Measurements from ENCODE around the gene PRKG1.

The PRKG1 gene

DNA sequence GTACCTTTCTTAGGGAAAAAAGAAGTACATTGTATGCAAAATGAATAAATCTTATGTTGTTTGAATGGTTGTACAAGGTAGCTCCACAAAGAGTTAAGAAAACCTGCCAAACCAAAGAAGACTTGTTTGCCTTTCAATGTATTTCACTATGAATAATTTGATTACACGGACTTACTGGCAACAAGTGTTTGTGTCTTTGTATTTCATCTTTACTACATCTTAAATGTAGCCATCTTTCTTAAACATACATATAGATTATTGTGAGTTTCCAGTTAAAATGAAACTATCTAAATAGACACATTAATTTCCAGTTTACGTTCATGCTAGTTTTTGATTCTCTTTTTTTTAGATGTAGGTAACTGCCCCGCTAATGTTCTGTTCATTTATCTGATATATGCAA lies 2.8 kb downstream of the PRKG1 start:
- no peak for DNase-seq

DNA sequence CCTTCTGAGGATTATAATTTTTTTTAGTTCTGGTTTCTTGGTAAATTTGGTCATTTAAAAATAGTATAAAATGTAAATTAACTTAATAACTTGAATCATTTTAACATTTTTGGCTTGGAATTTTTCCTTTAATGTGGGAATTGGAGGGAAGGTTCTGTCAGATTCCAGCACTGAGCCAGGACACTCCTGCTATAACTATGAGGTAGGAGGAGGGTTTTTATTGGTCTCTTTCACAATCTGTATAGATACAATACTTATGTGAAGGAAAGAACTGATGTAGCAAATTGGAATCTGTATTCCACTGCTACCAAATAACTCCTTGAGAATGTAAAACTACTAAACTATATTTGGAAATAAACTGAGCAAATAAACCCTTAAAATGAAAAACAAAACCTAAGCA lies 3.2 kb downstream of the PRKG1 start:
- DNase-seq = no peak

DNA sequence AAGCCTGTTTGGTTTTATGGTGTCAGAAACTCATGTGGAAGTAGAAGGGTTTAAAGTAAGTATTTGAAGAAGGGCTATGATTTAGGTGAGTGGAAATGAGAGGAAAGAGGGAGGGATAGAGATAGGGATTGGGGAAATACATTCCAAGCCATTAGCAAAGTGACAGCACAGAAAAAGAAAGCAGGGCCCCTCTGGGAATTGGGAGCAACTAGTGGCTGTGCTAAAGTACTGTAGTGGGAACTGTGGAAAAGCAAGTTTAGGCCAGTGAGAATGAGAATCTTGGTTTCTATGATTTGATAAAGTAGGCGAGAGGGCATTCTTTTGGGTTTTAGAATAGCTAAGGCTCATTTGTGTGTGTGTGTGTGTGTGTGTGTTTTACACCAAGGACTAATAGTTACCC lies 5.0 kb downstream of the PRKG1 start:
- no peak for DNase-seq

DNA sequence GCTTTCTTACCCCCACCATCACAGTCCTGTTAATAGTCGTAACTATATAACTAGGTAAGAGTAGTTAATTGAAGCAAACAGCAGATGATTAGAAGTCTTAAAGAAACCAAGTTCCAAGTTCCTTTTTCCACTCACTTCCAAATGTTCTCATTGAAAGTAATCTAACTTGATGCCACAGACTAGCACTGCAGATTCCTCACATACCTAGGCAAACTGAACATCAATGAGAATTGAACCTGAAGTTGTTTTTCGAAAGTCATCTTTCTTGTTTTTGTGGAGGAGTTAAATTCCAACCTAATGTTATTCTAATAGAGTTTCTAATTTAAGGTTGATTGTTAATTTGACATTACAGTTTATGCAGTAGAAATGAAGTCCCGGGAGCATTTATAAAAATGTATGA lies 5.5 kb downstream of the PRKG1 start:
- no peak for DNase-seq

DNA sequence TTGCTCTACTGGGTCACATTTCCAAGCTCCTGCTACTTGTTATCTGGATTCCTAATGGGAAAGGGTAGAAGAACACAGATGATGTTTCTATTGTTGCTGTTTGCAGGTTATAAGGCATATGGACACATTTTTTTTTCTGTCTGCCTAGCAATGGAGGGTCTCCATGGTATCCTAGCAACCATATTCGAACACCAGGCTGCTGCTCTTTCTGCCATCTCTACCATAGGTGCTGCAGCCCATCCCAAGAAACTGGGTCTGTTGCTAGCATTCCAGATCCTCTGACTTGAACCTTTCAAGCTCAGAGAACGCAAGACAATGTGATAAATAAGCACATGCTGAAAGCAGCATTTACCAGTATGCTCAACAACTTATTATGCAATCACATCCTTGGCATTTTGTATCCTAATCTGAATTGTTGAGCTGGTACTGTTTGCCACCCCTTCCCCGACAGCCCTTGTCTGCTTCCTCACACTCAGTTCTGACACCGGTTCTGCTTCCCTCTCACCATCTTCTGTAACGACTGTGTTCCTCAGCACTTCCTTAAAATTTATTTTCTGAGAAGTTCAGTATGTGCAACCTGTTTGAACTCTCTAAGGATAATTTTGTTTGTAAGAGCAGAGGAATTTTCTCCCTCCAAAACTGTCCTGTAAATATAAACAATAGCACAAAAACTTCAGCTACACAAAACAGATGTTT lies 6.2 kb downstream of the PRKG1 start:
- DNase-seq = no peak

DNA sequence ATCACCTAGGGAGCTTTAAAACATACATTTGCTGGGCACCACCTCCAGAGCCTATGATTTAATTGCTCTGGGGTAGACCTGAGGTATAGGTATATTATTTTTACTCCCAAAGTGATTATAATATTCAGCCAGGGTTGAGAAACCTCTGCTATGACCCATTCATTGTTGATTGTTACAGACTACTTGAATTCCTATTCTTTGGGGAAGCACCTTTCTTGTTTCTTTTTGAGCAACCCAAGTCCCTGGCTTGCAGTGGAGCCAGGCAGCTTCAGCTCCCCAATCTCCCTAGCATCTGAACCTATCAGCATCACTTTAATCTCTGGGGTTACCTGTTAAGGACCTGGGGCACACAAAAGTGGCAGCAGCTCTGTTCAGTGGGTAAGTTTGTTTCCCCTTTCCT lies 8.6 kb downstream of the PRKG1 start:
- DNase-seq = no peak

DNA sequence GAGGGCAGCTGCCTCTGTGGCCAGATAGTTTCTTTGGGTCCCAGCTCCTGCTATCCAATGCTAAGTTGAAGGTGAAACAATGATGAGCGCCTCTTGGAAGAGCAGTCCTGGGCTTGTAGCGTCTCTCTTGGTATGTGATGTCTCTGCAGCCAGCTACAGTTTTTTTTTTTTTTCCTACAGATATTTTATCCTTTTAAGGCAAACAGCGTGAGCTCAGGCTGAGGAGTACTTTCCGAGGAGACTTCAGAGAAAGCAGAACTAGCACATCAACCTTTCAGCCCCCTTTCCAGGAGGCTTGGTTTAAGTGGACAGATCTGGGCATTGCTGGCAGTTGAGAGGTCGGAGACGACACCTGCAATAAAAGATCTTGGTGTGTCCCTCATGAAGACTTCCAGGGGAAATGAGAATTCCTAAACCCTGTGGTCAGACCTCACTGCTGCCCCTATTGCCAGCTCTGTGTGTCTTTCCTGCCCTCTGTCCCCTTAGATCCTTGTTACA lies 9.1 kb downstream of the PRKG1 start:
- DNase-seq = no peak

DNA sequence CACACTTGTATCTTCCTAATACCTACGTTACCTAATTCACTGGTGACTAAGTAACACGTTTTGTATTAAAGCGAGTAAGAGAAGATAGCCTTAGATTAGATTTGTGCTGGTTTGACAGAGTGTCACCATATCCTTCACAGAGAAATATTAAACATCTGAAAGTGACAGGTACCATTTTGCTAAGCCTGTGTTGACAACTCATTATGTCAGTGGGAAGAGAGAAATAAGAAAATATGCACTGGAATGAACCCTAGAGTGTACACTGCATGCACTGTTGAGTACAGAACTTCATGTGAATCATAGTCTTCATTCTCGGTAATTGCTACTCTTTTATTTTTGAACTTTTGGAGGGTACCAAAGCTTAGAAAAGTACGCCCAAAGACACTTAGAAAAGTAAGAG lies 10.9 kb downstream of the PRKG1 start:
- DNase-seq = no peak

DNA sequence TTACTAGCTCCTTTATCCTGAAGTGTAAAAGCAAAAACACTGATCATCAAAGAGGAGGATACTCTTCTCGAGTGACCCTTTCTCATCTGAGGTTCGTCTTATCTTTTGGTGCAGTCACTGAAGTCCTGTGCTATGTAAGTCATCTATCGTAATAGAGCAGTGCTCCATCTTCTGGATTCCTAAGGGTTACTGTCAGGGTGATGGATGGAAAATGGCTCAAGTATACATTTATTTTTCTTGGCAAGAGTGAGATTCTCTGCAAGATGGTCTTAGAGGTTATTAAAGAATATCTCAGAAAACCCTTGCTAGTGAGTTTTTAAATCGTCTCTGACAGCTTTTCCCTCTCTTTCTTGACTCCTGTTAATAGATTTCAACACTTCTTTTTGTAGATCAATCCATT lies 12.4 kb downstream of the PRKG1 start:
- DNase-seq = no peak

DNA sequence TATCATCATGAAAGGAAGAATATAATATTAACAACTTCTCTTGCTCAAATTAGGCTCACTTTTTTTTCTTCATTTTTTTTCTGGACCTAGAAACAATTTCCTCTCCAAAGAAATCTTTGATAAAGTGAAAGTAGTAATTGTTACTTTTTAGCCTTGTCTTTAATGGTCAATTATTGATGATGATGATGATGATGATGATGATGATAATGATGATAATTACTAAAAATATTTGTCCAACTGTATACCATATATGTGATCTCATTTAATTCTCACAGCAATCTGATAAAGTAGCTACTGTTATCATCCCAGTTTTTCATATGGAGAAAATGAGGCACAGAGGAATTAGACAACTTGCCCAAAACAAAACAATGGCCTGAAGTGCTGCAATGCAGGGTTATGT lies 12.8 kb downstream of the PRKG1 start:
- DNase-seq = no peak

DNA sequence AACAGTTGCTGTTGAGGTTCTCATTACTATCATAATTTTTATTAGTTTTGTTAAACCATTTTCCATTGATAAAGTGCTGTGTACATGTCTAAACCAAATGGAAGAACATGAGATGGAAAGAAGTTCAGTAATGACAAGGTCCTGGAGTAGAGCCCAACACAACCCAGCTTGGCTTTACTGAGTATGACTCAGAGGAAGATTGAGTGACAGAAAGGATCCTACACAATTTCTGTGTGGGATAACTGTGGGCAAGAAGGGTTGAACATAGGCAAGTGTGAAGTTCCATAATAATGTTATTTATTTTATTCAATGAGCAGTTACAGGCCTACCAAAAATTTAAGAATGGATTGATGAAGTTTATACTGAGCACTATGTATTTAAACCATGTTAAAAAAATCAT lies 15.9 kb downstream of the PRKG1 start:
- no peak for DNase-seq

DNA sequence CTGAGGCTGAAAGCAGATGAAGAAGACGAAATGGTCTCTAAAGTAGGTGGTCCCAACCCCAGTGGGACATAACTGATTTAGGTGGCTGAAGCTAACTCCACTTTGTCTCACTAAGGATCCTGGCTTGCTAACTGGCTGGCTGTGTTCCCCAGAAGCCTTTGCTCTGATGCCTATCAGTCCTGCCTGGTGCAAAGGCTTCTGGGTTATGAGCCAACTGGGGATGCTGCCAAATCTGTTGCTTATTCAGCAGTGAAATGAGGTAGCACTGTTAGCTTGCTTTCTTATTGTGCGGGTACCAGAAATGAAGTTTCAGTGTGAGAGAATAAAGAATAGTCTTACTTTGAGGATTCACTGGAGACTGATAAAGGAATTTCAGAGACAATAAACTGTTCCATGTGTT lies 18.1 kb downstream of the PRKG1 start:
- DNase-seq = no peak

DNA sequence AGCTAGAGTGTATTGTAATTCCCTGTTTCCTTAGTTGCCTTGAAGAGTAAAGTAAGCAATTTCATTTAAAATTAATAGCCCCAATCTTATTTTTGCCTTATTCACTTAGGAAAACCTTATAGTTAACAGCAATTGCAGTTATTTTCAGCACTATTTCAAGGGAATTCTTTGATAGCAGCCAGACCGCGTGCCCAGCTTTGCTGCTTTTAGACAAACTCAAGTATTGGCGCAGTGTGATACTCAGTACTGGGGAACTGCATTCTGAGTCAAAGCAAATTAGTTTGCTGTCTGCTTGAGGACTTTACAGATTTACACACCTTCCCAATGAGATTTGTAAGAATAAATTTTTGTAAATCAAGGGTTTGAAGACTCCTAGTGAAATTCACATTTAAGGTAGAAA lies 21.2 kb downstream of the PRKG1 start:
- no peak for DNase-seq

DNA sequence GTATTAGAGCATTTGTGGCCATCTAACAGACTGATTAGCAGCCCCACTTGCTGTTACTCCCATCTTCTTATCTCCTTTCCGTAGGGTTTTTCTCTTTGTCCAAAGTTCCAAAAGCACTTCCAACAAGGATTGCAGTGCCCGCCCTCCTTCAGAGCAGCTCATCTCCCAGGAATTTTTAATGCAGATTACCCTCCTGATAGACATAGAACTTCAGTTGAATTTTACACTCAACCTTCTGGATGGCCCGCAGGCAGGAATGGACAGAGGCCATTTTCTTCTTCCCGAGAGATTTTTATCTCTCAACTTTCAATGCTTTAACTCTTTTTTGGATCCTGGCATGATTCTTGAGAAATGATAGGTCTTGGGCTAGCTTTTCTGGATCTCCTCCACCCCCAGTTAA lies 23.3 kb downstream of the PRKG1 start:
- no peak for DNase-seq

DNA sequence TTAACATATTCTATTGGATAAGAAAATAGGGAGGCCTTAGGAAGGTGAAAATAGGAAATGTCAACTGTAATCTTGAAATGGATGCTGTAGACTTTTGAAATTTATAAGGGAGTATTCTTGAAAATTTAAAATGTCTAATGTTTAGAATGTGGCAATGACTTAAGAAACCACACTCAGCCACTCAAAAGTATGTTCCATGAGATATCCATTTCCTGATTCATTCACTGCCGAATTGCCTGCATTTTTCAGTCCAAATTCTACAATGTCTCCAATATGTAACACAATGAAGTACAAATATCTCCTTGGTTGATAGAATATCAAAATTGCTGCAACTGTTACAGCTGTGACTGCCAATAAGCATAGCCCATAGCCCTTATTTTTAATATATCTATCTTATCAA lies 25.9 kb downstream of the PRKG1 start:
- no peak for DNase-seq

DNA sequence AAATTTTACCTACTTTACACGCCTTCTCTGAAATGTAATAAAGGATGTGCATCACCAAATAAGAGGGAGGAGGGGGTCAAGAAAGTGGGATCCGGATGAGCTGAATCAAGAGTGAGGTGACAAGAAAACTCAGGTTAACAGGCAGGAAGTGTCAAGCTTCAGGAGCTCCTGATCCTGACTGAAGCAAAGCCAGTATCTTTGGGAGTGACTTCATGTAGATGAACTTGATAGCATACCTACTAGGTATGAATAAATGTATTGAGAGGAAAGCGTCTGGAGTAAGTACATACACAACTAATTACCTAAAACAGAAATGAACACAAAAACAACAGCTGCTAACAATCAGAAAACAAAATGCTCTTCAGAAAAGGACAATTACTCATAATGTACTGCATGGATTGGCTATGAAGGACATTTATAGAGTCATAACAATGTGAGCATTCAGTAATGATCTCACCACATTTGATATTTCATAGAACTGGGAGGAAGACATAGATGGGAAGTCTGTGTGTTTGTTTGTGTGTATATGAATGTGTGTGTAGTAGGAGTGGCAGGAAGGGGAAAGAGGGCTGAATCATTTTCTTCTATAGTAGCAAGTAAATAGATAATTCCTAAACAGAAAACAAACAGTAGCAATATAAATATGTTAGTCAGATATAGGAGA lies 29.4 kb downstream of the PRKG1 start:
- no peak for DNase-seq

DNA sequence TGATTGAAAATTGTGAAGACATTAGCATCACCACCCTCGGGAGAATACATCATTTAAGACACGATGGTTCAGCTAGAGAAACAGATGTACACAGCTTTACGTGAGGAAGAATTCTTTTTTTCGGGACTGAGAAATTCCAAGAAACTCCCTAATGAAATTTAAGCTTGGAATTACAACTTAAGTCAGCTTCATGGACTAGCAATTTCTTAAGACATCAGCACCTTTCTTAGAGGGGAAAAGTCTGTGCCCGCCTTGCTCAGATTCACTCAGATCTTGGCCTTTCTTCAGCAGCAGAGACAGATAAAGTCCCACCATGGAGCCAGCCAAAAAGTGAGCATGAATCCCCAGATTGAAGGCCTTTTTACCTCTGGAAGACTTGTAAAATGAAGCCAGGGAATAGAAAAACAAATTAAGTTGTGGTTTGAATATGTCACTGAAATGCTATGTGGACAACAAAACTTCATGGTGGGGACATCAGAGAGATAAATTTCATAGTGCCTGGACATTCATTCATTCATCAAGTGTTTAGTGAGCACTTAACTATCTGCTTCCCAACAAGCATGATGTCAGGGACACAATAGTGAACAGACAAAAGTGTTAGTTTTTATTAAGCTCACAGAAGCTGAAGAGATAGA lies 32.1 kb downstream of the PRKG1 start:
- no peak for DNase-seq

DNA sequence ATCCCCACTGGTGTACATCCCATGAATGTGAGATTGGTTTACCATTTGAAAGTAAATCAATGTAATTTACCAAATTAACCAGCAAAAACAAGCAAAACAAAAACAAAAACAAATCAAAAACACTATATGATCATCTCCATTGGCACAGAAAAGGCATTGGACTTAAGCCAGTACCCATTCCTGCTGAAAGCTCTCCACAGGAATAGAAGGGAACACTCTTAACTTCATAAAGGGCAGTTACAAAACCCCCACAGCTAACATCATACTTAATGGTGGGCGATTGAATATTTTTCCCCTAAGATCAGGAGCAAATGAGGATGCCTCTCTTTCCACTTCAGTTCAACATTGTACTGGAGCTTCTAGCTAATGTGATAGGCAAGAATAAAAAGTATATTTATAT lies 34.1 kb downstream of the PRKG1 start:
- DNase-seq = no peak

DNA sequence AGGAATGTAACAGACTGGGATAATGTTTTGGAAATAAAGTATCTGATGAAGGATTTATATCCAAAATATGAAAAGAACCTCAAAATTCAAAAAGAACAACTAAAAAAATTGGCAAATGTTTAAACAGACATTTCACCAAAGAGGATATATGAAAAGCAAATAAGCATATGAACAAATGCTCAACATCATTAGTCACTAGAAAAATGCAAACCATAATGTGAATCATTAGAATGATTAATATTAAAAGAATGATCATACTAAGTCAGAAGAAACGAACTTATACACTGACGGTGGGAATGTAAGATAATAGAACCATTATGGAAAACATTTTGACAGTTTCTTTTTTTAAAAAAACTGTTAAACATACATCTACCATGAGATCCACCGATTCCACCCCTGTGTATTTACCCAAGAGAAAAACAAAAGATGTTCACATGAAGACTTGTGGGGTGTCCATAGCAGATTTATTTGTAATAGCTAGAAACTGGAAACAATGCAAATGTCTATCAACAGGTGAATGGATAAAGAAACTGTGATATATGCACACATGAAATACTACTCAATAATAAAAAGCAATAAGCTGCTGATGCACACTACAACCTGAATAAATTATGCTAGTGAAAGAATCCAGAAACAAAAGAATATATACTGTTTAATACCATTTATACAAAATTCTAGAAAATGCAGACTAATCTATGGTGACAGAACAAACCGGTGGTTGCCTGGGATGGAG lies 35.7 kb downstream of the PRKG1 start:
- no peak for DNase-seq

DNA sequence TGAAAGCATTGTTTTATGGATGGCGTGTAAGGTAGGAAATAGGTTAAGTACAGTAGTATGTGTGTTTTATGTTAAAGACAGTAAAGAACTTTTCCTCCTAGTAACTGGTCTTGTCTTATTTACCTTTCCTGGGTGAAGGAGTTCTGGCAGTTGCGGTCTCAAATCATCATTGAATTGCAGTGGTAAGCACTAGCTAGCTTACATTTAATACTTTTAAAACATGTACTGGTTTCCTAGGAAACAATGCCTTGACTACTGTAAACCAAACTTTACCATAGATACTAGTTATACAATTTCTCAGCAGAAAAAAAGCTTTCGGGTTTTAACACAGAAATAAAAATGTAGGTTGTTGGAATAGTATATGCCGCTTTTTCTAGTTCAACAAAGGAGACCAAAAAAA lies 37.7 kb downstream of the PRKG1 start:
- no peak for DNase-seq

DNA sequence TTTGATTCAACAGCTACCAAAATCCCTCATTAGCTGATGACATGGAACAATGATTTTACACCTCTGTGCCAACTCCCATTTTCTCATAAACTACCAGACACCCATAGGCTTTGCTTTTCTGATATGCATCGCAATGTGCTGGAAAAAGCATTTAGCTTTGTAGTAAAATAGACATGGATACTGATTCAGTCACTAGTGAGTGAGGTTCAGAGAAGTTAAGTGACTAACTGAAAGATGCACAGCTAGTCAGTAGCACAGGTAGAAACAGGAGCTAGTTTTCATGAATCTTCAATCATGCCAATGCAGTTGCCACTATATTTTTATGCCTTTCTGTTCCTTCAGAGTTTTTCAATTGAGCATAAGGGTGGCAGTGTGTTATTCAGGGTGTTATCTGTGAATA lies 38.7 kb downstream of the PRKG1 start:
- no peak for DNase-seq

DNA sequence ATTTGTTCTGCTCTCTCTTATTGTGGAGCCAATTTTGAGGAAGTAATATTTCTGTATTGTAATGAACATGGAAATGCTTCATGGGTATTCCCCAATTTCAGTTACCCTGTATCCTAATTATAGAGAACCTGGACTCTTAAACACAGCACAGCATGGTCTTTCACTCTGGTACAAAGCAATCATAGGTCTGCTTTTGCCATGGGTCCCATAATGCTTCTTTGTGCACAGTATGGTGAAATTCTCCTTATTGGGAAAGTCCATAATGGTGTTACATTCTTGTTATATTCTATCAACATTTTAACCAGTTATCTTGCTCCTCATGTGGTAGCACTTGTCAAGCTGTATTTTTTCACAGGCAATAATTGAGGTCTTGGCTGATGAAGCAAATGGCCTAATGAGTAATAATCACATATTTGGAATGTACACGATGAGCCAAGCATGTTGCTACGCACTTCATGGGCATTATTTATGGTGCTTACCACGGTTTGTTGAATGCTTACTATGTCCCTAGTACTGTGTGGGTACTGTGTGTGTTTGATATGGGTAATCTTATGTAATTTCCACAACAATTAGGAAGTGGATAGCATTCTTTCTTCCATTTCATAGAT lies 42.9 kb downstream of the PRKG1 start:
- DNase-seq = no peak

DNA sequence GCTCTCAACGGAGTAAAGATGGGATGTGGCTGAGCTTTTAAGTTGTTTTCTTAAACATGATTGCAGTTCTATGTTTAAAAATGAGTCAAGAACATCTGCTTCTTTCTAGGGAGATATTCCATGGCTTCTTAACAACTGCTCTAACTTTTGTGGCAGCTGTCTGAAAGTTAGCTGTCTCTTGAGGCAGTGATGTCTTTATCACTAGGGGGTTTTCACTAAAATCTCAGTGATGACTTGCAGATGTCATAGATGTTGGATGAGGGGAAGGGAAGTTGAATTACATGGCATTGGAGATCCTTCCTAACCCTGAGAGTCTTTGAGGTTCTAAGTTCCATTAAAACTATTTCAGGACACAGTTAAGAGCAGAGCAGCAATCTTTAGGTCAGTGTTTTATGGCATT lies 43.5 kb downstream of the PRKG1 start:
- DNase-seq = no peak

Measured in CD4-positive, alpha-beta T cell treated with Interleukin-6 for 4 hours (primary cell).